HG02610 (cell line): ENCODE data around the gene ZFR2.
"Not testable (repeated sequence)": the region's sequence is repeated elsewhere in the genome, so short reads cannot be mapped to it uniquely, and the experiment has no call there.

Source experiments
- ATAC-seq: cut with Tn5 transposase; IDR thresholded peaks from one replicate; pipeline ENCODE4 v1.9.1; 2021; ENCODE audit warnings: mild to moderate bottlenecking, moderate library complexity; ENCODE audit not compliant: unreplicated experiment

ZFR2 gene

GRCh38 chr19:3759482-3760254 lies 109.2 kb downstream of the ZFR2 start:
- ATAC-seq = no peak

- ATAC-seq = not testable (repeated sequence)
Observed at GRCh38 chr19:3758297-3758696, 110.5 kb downstream of the ZFR2 start.

- not testable (repeated sequence) for ATAC-seq
Observed at GRCh38 chr19:3757705-3758104, 111.1 kb downstream of the ZFR2 start.
